Skeletal muscle satellite cell (primary cell): ENCODE results near the gene LIMD2.
A peak's percentile ranks its signal among the peaks of the same experiment; 100 is the strongest.

ENCODE experiments used
- H3K27me3 ChIP-seq: 2 replicates; pipeline ENCODE4 v1.7.0; 2013; ENCODE audit warnings: low read length; ENCODE audit not compliant: control insufficient read depth, insufficient read depth
- H3K36me3 ChIP-seq: 2 replicates; pipeline ENCODE4 v1.7.0; 2013; ENCODE audit warnings: mild to moderate bottlenecking, control low read depth, low read length; ENCODE audit not compliant: insufficient read depth
- H3K4me1 ChIP-seq: 2 replicates; pipeline ENCODE4 v1.7.0; 2013; ENCODE audit warnings: low read length; ENCODE audit not compliant: control insufficient read depth, insufficient read depth
- H3K4me2 ChIP-seq: 2 replicates; pipeline ENCODE4 v1.7.0; 2013; ENCODE audit warnings: mild to moderate bottlenecking, low read length
- H3K4me3 ChIP-seq: 2 replicates; pipeline ENCODE4 v1.7.0; 2013; ENCODE audit warnings: low read length
- H3K9ac ChIP-seq: 2 replicates; pipeline ENCODE4 v1.7.0; 2013; ENCODE audit warnings: mild to moderate bottlenecking, low read depth, low read length, moderate library complexity
- H3K9me3 ChIP-seq: replicated peaks from 2 replicates; pipeline ENCODE4 v1.7.0; 2013; ENCODE audit warnings: mild to moderate bottlenecking, control low read depth, low read length

LIMD2 gene

GRCh38 chr17:63698886-63699637 lies 863 bp downstream of the LIMD2 start:
- H3K9ac ChIP-seq: peak overlapping the region; percentile 79
- H3K4me1 ChIP-seq: peaks cover 14% of the 10 kb centered on the region
- H3K4me3 ChIP-seq: peak overlapping the region; percentile 72
- no peaks in the 10 kb centered on the region for H3K9me3 ChIP-seq
- no peaks in the 10 kb centered on the region for H3K27me3 ChIP-seq
- peak overlapping the region; percentile 88 for H3K4me2 ChIP-seq
- peaks cover 21% of the 10 kb centered on the region for H3K36me3 ChIP-seq

- no peaks in the 10 kb centered on the region for H3K9me3 ChIP-seq
- peaks cover 22% of the 10 kb centered on the region for H3K36me3 ChIP-seq
- H3K9ac ChIP-seq: peak overlapping the region; percentile 79
- peak overlapping the region; percentile 88 for H3K4me2 ChIP-seq
- H3K27me3 ChIP-seq: no peaks in the 10 kb centered on the region
- peak overlapping the region; percentile 72 for H3K4me3 ChIP-seq
- H3K4me1 ChIP-seq: peaks cover 14% of the 10 kb centered on the region
Measured at GRCh38 chr17:63698381-63698885, 1.5 kb downstream of the LIMD2 start.

- Histone ChIP-seq H3K36me3 (peaks cover 15% of the 10 kb centered on the region), H3K9me3 (no peaks in the 10 kb centered on the region), H3K4me3 (no peak overlapping the region), H3K4me1 (peaks cover 14% of the 10 kb centered on the region), H3K9ac (no peak overlapping the region), H3K4me2 (peak overlapping the region; percentile 61), H3K27me3 (no peaks in the 10 kb centered on the region)
Measured at GRCh38 chr17:63697341-63698286, 2.3 kb downstream of the LIMD2 start.

- H3K9ac ChIP-seq: no peak overlapping the region
- H3K4me2 ChIP-seq: no peak overlapping the region
- H3K27me3 ChIP-seq: no peaks in the 10 kb centered on the region
- H3K4me3 ChIP-seq: no peak overlapping the region
- H3K36me3 ChIP-seq: peaks cover 21% of the 10 kb centered on the region
- H3K9me3 ChIP-seq: no peaks in the 10 kb centered on the region
- peaks cover 13% of the 10 kb centered on the region for H3K4me1 ChIP-seq
Measured at GRCh38 chr17:63696381-63696961, 3.5 kb downstream of the LIMD2 start.

GRCh38 chr17:63695889-63696288 lies 4.0 kb downstream of the LIMD2 start:
- Histone ChIP-seq H3K9ac (no peak overlapping the region), H3K4me1 (peaks cover 7% of the 10 kb centered on the region), H3K36me3 (peaks cover 27% of the 10 kb centered on the region), H3K27me3 (no peaks in the 10 kb centered on the region), H3K9me3 (no peaks in the 10 kb centered on the region), H3K4me3 (no peak overlapping the region), H3K4me2 (no peak overlapping the region)

- no peak overlapping the region for H3K4me2 ChIP-seq
- peaks cover 33% of the 10 kb centered on the region for H3K36me3 ChIP-seq
- no peaks in the 10 kb centered on the region for H3K9me3 ChIP-seq
- H3K27me3 ChIP-seq: no peaks in the 10 kb centered on the region
- no peaks in the 10 kb centered on the region for H3K4me1 ChIP-seq
- no peak overlapping the region for H3K4me3 ChIP-seq
- no peak overlapping the region for H3K9ac ChIP-seq
Measured at GRCh38 chr17:63694950-63695773, 4.8 kb downstream of the LIMD2 start.

GRCh38 chr17:63694229-63694949 lies 5.5 kb downstream of the LIMD2 start:
- Histone ChIP-seq H3K9ac (no peak overlapping the region), H3K36me3 (peaks cover 36% of the 10 kb centered on the region), H3K4me2 (no peak overlapping the region), H3K9me3 (no peaks in the 10 kb centered on the region), H3K4me3 (no peak overlapping the region), H3K4me1 (no peaks in the 10 kb centered on the region), H3K27me3 (no peaks in the 10 kb centered on the region)

- no peaks in the 10 kb centered on the region for H3K9me3 ChIP-seq
- peaks cover 42% of the 10 kb centered on the region for H3K36me3 ChIP-seq
Measured at GRCh38 chr17:63693411-63694113, 6.4 kb downstream of the LIMD2 start.

GRCh38 chr17:63692195-63692816 lies 7.6 kb downstream of the LIMD2 start:
- H3K4me1 ChIP-seq: no peaks in the 10 kb centered on the region
- H3K4me2 ChIP-seq: no peak overlapping the region
- H3K27me3 ChIP-seq: no peaks in the 10 kb centered on the region
- H3K4me3 ChIP-seq: no peak overlapping the region
- H3K9ac ChIP-seq: no peak overlapping the region
- peaks cover 48% of the 10 kb centered on the region for H3K36me3 ChIP-seq
- no peaks in the 10 kb centered on the region for H3K9me3 ChIP-seq

More at GRCh38 chr17:63693411-63694113, 6.4 kb downstream of the LIMD2 start:
- no peak overlapping the region for H3K4me2 ChIP-seq
- H3K9ac ChIP-seq: no peak overlapping the region
- no peaks in the 10 kb centered on the region for H3K4me1 ChIP-seq
- no peaks in the 10 kb centered on the region for H3K27me3 ChIP-seq
- no peak overlapping the region for H3K4me3 ChIP-seq
